ENCODE data around the gene PXDC1. TPM values are rescaled to one million over a fixed set of nuclear protein-coding genes. Genes with fewer than 3 reads are reported as not detected.

Gene PXDC1
- total RNA-seq, 2 experiments from 2014 or later: 0.17 to 0.36 TPM

- CTCF ChIA-PET: interaction anchor here (0.6 to 1.9 kb wide), 2 partner anchors 231 to 249 kb away, joined by 3 to 18 read pairs; no protein-coding TSS in a partner anchor
- H3K4me1 Mint-ChIP-seq (ENCODE audit: low read depth): peaks cover 9% of the 10 kb centered on the region
- no peak overlapping the region for H3K4me3 Mint-ChIP-seq
- H3K27me3 Mint-ChIP-seq (ENCODE audit: low read depth): peaks cover 15% of the 10 kb centered on the region
- H3K9me3 Mint-ChIP-seq: no peaks in the 10 kb centered on the region
- H3K36me3 Mint-ChIP-seq (ENCODE audit: low read depth): no peaks in the 10 kb centered on the region
- intact Hi-C loops (cut with micrococcal nuclease): no loop called here
- no peak overlapping the region for H3K27ac Mint-ChIP-seq
- no peak for DNase-seq
These were observed 4.3 kb downstream of the PXDC1 start for GRCh38 chr6:3747100-3747737.

GRCh38 chr6:3746696-3747095 lies 4.8 kb downstream of the PXDC1 start:
- no peak overlapping the region for H3K27ac Mint-ChIP-seq
- no peak for DNase-seq
- peaks cover 17% of the 10 kb centered on the region for H3K27me3 Mint-ChIP-seq (ENCODE audit: low read depth)
- intact Hi-C loops (cut with micrococcal nuclease): no loop called here
- no peaks in the 10 kb centered on the region for H3K36me3 Mint-ChIP-seq (ENCODE audit: low read depth)
- no peak overlapping the region for H3K4me3 Mint-ChIP-seq
- CTCF ChIA-PET: interaction anchor here (0.6 kb wide), 2 partner anchors 244 to 249 kb away, joined by 3 to 6 read pairs; no protein-coding TSS in a partner anchor
- peaks cover 10% of the 10 kb centered on the region for H3K4me1 Mint-ChIP-seq (ENCODE audit: low read depth)
- no peaks in the 10 kb centered on the region for H3K9me3 Mint-ChIP-seq

- no peaks in the 10 kb centered on the region for H3K9me3 Mint-ChIP-seq
- peaks cover 20% of the 10 kb centered on the region for H3K27me3 Mint-ChIP-seq (ENCODE audit: low read depth)
- H3K4me3 Mint-ChIP-seq: no peak overlapping the region
- CTCF ChIA-PET: interaction anchor here (0.6 to 1.9 kb wide), 8 partner anchors 14 to 464 kb away, joined by 3 to 13 read pairs (median 3); no protein-coding TSS in a partner anchor
- intact Hi-C loops (cut with micrococcal nuclease): no loop called here
- no peaks in the 10 kb centered on the region for H3K36me3 Mint-ChIP-seq (ENCODE audit: low read depth)
- no peak for DNase-seq
- H3K4me1 Mint-ChIP-seq (ENCODE audit: low read depth): peaks cover 10% of the 10 kb centered on the region
- no peak overlapping the region for H3K27ac Mint-ChIP-seq
These were observed 5.3 kb downstream of the PXDC1 start for GRCh38 chr6:3746119-3746691.

GRCh38 chr6:3745566-3746118 lies 5.9 kb downstream of the PXDC1 start:
- H3K4me1 Mint-ChIP-seq (ENCODE audit: low read depth): peaks cover 10% of the 10 kb centered on the region
- H3K4me3 Mint-ChIP-seq: no peak overlapping the region
- intact Hi-C loops (cut with micrococcal nuclease): no loop called here
- CTCF ChIA-PET: interaction anchor here (0.7 to 1.9 kb wide), 8 partner anchors 14 to 465 kb away, joined by 3 to 13 read pairs (median 3); no protein-coding TSS in a partner anchor
- peaks cover 23% of the 10 kb centered on the region for H3K27me3 Mint-ChIP-seq (ENCODE audit: low read depth)
- no peaks in the 10 kb centered on the region for H3K36me3 Mint-ChIP-seq (ENCODE audit: low read depth)
- no peak for DNase-seq
- no peaks in the 10 kb centered on the region for H3K9me3 Mint-ChIP-seq
- no peak overlapping the region for H3K27ac Mint-ChIP-seq

- intact Hi-C loops (cut with micrococcal nuclease): no loop called here
- no peak overlapping the region for H3K4me3 Mint-ChIP-seq
- no peak for DNase-seq
- no peaks in the 10 kb centered on the region for H3K9me3 Mint-ChIP-seq
- H3K36me3 Mint-ChIP-seq (ENCODE audit: low read depth): no peaks in the 10 kb centered on the region
- H3K4me1 Mint-ChIP-seq (ENCODE audit: low read depth): peaks cover 10% of the 10 kb centered on the region
- peaks cover 21% of the 10 kb centered on the region for H3K27me3 Mint-ChIP-seq (ENCODE audit: low read depth)
- H3K27ac Mint-ChIP-seq: no peak overlapping the region
- CTCF ChIA-PET: interaction anchor here (0.7 to 1.9 kb wide), 6 partner anchors 13 to 465 kb away, joined by 3 to 13 read pairs (median 3); no protein-coding TSS in a partner anchor
These were observed 6.5 kb downstream of the PXDC1 start for GRCh38 chr6:3744901-3745470.

- Mint-ChIP-seq H3K27ac (no peak overlapping the region), H3K27me3 (ENCODE audit: low read depth) (peaks cover 16% of the 10 kb centered on the region), H3K36me3 (ENCODE audit: low read depth) (no peaks in the 10 kb centered on the region), H3K9me3 (no peaks in the 10 kb centered on the region), H3K4me3 (no peak overlapping the region), H3K4me1 (ENCODE audit: low read depth) (peaks cover 10% of the 10 kb centered on the region)
- DNase-seq: no peak
- CTCF ChIA-PET: interaction anchor here (0.6 to 3.6 kb wide), 7 partner anchors 188 to 263 kb away, joined by 3 to 39 read pairs (median 10); no protein-coding TSS in a partner anchor
- intact Hi-C loops (cut with micrococcal nuclease): no loop called here
These were observed 7.2 kb downstream of the PXDC1 start for GRCh38 chr6:3744211-3744900.

- Mint-ChIP-seq H3K36me3 (ENCODE audit: low read depth) (no peaks in the 10 kb centered on the region), H3K4me1 (ENCODE audit: low read depth) (peaks cover 10% of the 10 kb centered on the region), H3K4me3 (no peak overlapping the region), H3K27me3 (ENCODE audit: low read depth) (peaks cover 12% of the 10 kb centered on the region), H3K27ac (no peak overlapping the region), H3K9me3 (no peaks in the 10 kb centered on the region)
- CTCF ChIA-PET: interaction anchor here (0.9 to 3.6 kb wide), 15 partner anchors 10 to 472 kb away, joined by 3 to 39 read pairs (median 4); partner anchors contain the start of gene FAM50B
- no peak for DNase-seq
- intact Hi-C loops (cut with micrococcal nuclease): loop anchor here (2.0 kb wide), 3 partner anchors 105 to 265 kb away; partner anchors contain the start of gene FAM50B
These were observed 8.0 kb downstream of the PXDC1 start for GRCh38 chr6:3743541-3743940.

- peak; percentile 94 for DNase-seq
- Mint-ChIP-seq H3K27me3 (ENCODE audit: low read depth) (peaks cover 9% of the 10 kb centered on the region), H3K27ac (no peak overlapping the region), H3K4me1 (ENCODE audit: low read depth) (peaks cover 10% of the 10 kb centered on the region), H3K9me3 (no peaks in the 10 kb centered on the region), H3K36me3 (ENCODE audit: low read depth) (no peaks in the 10 kb centered on the region), H3K4me3 (no peak overlapping the region)
- CTCF ChIA-PET: interaction anchor here (0.6 to 3.6 kb wide), 22 partner anchors 10 to 471 kb away, joined by 3 to 39 read pairs (median 4); partner anchors contain the start of gene FAM50B
- intact Hi-C loops (cut with micrococcal nuclease): loop anchor here (1.0 to 2.0 kb wide), 8 partner anchors 106 to 468 kb away; partner anchors contain the start of gene FAM50B
These were observed 8.8 kb downstream of the PXDC1 start for GRCh38 chr6:3742426-3743344.

GRCh38 chr6:3742076-3742425 lies 9.5 kb downstream of the PXDC1 start:
- Mint-ChIP-seq H3K9me3 (no peaks in the 10 kb centered on the region), H3K27ac (no peak overlapping the region), H3K36me3 (ENCODE audit: low read depth) (no peaks in the 10 kb centered on the region), H3K4me3 (no peak overlapping the region), H3K27me3 (ENCODE audit: low read depth) (peaks cover 9% of the 10 kb centered on the region), H3K4me1 (ENCODE audit: low read depth) (peaks cover 10% of the 10 kb centered on the region)
- CTCF ChIA-PET: interaction anchor here (0.8 to 3.6 kb wide), 9 partner anchors 15 to 414 kb away, joined by 3 to 39 read pairs (median 5); no protein-coding TSS in a partner anchor
- DNase-seq: no peak
- intact Hi-C loops (cut with micrococcal nuclease): loop anchor here (1.0 to 2.0 kb wide), 8 partner anchors 107 to 468 kb away; partner anchors contain the start of gene FAM50B

- Mint-ChIP-seq H3K27ac (no peak overlapping the region), H3K4me1 (ENCODE audit: low read depth) (peaks cover 10% of the 10 kb centered on the region), H3K9me3 (no peaks in the 10 kb centered on the region), H3K27me3 (ENCODE audit: low read depth) (peaks cover 9% of the 10 kb centered on the region), H3K4me3 (no peak overlapping the region), H3K36me3 (ENCODE audit: low read depth) (no peaks in the 10 kb centered on the region)
- DNase-seq: no peak
- CTCF ChIA-PET: interaction anchor here (0.8 to 3.6 kb wide), 9 partner anchors 9 to 414 kb away, joined by 3 to 39 read pairs (median 5); no protein-coding TSS in a partner anchor
- intact Hi-C loops (cut with micrococcal nuclease): no loop called here
These were observed 10.0 kb downstream of the PXDC1 start for GRCh38 chr6:3741477-3741871.

Measured in activated naive CD4-positive, alpha-beta T cell treated with anti-CD3 and anti-CD28 coated beads for 36 hours (primary cell).